SK-N-MC (cell line): ENCODE results near the gene ATP6V1F.
A peak's percentile ranks its signal among the peaks of the same experiment; 100 is the strongest.

Experiments used
- DNase-seq: peaks from one replicate; pipeline ENCODE4 v3.0.0-alpha.2; 2011; ENCODE audit warnings: low read depth, low spot score
- H3K27ac ChIP-seq: fragments of 200-600 bp; sonication (generic); 2 replicates; pipeline ENCODE4 v1.5.1; 2016; ENCODE audit warnings: mixed run types
- H3K36me3 ChIP-seq: fragments of 200-600 bp; sonication (generic); 2 replicates; pipeline ENCODE4 v1.6.1; 2017; ENCODE audit warnings: antibody characterized with exemption, low read length, mixed read lengths; ENCODE audit not compliant: insufficient read depth
- H3K4me3 ChIP-seq: fragments of 200-600 bp; sonication (generic); 2 replicates; pipeline ENCODE4 v1.5.1; 2016
- H3K9ac ChIP-seq: fragments of 200-600 bp; sonication (generic); 2 replicates; pipeline ENCODE4 v1.8.0; 2017; ENCODE audit warnings: mixed run types, mixed read lengths; ENCODE audit not compliant: insufficient read length
- H3K9me3 ChIP-seq: fragments of 200-600 bp; sonication (generic); 2 replicates; pipeline ENCODE4 v1.6.1; 2017; ENCODE audit warnings: low read depth, mild to moderate bottlenecking, antibody characterized with exemption, low read length, moderate library complexity, mixed read lengths
- EZH2 ChIP-seq: fragments of 200-600 bp; sonication (generic); IDR thresholded peaks from one replicate; pipeline ENCODE4 v1.6.1; 2017; ENCODE audit warnings: antibody characterized with exemption
- FOXP2 ChIP-seq: optimal IDR thresholded peaks from 2 replicates; pipeline ENCODE3; 2011; ENCODE audit warnings: mild to moderate bottlenecking, moderate library complexity; ENCODE audit not compliant: insufficient read depth; ENCODE audit errors: extremely low read length, control extremely low read depth
- POLR2AphosphoS5 ChIP-seq: IDR thresholded peaks from 2 replicates; pipeline ENCODE4 v1.6.1; 2012; ENCODE audit warnings: mild to moderate bottlenecking, low read depth, low read length, borderline replicate concordance

ATP6V1F gene, protein sequence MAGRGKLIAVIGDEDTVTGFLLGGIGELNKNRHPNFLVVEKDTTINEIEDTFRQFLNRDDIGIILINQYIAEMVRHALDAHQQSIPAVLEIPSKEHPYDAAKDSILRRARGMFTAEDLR

DNA sequence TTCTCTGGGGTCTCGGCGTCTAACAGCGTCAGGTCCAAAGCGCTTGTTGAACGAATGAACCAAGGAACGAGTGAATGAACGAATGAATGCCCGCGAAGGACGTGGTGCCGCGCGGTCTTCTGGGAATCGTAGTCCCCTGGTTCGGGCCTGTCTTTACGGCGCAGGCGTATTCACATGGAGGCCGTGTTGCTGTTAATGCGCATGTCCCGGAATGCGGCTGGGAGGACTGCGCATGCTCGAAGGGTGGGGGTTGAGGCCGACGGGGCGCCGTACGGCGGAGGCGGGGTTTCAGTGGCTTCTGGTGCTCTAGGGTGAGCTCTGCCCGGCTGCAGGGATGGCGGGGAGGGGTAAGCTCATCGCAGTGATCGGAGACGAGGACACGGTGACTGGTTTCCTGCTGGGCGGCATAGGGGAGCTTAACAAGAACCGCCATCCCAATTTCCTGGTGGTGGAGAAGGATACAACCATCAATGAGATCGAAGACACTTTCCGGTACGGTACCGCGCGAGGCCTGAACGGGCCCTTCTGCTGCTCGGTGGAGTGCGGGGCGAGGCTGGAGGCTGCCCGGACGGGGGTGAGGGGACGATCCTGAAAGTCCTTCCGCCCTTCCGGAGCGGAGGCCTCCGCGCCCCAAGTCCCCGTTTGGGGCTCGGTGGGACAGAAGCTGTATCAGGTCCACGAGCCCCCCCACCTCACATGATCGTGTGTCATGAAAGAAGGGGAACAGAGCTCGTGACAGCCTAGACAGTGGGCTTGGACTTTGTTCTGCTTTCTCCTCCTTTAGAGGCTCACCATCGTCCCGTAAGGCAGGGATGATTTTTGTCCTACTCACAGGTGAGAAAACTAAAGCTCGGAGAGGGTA lies at the start of gene ATP6V1F:
Gene ATP6V1F (plus strand): TSS at position 286 of the 862 bp plus-strand sequence. CDS start 49 bp downstream, at position 335.
- peak within 1 kb of the TSS; percentile 80 for H3K9ac ChIP-seq
- H3K4me3 ChIP-seq, result peak within 1 kb of the TSS; percentile 97
- no peaks in the 10 kb centered on the region for H3K9me3 ChIP-seq
- DNase-seq, result peak; percentile 94
- H3K36me3 ChIP-seq, result no peaks in the 10 kb centered on the region; the same call in 1 of the 2 replicates
- H3K27ac ChIP-seq, result peak within 1 kb of the TSS; percentile 69; the same call in 1 of the 2 replicates
- no peak for TF ChIP-seq EZH2
- TF ChIP-seq POLR2AphosphoS5, result peak; percentile 96
- TF ChIP-seq FOXP2, result no peak

DNA sequence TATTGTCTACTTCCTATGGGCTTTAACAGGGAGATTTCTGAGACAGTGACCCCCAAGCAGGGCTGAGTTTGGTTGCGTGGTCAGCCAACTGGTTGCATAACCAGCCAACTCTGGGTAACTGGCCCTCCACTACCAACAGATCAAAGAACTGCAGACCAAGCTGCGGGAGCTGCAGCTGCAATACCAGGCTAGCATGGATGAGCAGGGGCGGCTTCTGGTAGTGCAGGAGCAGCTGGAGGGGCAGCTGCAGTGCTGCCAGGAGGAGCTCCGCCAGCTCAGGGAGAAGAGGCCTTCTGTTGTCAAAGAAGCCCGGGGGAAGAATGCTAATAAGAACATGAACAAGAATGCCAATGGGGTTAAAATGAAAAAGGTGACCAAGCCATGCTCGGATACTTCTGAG lies 48.2 kb upstream of the ATP6V1F start:
- DNase-seq, result no peak
- Histone ChIP-seq H3K4me3 (no peak overlapping the region), H3K36me3 (no peaks in the 10 kb centered on the region), H3K9ac (no peak overlapping the region), H3K9me3 (no peaks in the 10 kb centered on the region), H3K27ac (no peak overlapping the region)
- TF ChIP-seq POLR2AphosphoS5 (no peak), FOXP2 (no peak), EZH2 (no peak)

DNA sequence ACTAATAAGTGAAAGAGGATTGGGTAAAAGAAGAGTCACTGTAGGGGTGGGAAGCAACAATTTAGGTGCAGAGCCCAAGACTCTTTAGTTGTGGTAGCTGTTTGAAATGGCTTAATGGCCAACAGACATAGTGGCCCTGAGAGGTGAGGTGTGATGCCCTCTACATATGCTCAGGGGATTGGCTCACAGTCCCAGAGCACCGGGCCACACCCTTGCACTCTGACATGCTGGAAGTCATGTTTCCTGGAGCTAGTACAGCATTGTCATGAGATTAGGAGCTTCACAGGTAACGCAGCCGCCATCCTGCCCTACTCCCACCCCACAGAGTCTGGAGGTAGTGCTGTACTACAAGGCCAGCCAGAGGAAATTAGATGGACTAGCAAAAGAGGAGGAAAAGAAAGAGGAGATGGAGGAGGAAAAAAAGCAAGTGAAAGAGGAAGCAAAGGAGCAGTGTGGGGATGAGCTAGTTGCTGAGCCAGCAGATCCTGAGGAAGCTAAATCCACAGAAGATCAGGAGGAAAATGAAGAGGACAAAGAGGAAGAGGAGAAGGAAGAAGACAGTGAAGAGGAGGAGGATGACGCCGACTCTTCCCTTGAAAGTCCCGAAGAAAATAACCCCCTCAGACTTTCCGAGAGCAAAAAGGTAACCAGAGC lies 47.2 kb upstream of the ATP6V1F start:
- no peak overlapping the region for H3K27ac ChIP-seq
- no peaks in the 10 kb centered on the region for H3K36me3 ChIP-seq
- no peaks in the 10 kb centered on the region for H3K9me3 ChIP-seq
- H3K4me3 ChIP-seq, result no peak overlapping the region
- no peak for TF ChIP-seq POLR2AphosphoS5
- TF ChIP-seq FOXP2, result no peak
- TF ChIP-seq EZH2, result no peak
- DNase-seq, result no peak
- H3K9ac ChIP-seq, result no peak overlapping the region

DNA sequence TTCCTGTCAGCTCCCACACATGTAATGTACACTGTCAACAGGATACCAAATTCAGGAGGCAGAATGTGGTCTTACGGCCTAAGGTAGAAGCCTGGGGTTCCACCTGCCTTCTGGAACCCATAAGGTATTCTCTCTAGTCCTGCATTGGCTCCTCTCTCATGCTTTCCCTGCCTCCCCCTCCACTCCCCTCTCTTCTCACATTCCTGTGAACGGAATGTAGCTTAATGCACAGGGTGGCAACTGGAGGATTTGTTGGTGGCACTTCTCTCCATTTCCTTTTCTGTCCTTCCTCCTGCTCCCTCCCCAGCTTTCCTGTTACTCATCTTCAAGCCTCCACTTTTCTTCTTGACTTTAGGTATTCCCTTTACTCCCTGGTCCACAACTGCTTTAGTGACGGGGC lies 44.0 kb upstream of the ATP6V1F start:
- DNase-seq, result no peak
- no peak overlapping the region for H3K4me3 ChIP-seq
- no peak overlapping the region for H3K9ac ChIP-seq
- no peak for TF ChIP-seq FOXP2
- no peak for TF ChIP-seq POLR2AphosphoS5
- no peak for TF ChIP-seq EZH2
- no peaks in the 10 kb centered on the region for H3K9me3 ChIP-seq
- no peak overlapping the region for H3K27ac ChIP-seq
- H3K36me3 ChIP-seq, result no peaks in the 10 kb centered on the region

DNA sequence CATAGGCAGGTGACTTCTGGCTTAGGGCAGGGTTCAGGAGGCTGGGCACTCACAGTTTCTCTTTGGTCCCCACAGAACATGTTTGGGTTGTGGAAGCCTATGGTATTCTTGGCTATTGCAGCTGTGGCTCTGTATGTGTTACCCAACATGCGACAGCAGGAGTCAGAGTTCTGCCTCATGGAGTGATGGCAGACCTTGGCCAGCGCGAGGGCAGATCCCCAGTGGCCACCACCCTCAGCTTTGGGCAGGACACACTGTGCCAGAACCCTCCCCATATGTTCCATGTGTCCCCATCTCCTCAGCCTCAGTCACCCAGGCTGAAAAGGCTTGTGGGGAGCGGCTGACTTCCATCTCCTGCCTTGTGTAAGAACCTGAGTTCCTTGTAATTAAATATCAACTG lies 40.9 kb upstream of the ATP6V1F start:
- Histone ChIP-seq H3K4me3 (no peak overlapping the region), H3K9ac (no peak overlapping the region), H3K36me3 (no peaks in the 10 kb centered on the region), H3K27ac (no peak overlapping the region), H3K9me3 (no peaks in the 10 kb centered on the region)
- DNase-seq, result no peak
- no peak for TF ChIP-seq POLR2AphosphoS5
- TF ChIP-seq EZH2, result no peak
- no peak for TF ChIP-seq FOXP2

DNA sequence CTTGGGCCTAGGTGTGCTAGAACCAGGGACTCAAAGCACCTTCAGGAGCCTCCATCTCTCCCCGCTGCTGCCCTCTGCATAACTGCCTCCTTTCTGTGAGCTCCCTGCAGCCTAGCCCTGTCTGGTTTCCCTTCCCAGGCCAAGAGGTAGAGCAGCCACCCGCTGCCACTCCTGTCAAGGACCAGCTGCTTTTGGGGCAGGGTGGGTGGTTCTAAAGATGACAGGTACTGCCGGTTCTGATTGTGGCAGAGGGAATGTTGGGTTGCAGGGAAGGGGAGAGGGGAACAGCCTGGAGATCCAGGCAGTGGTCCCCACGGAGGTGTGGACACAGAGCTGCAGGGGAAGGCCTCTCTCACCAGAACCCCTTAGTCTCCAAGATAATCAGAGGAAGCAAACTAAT lies 36.1 kb upstream of the ATP6V1F start:
- Histone ChIP-seq H3K36me3 (no peaks in the 10 kb centered on the region), H3K27ac (no peak overlapping the region), H3K4me3 (no peak overlapping the region), H3K9ac (no peak overlapping the region), H3K9me3 (no peaks in the 10 kb centered on the region)
- no peak for DNase-seq
- TF ChIP-seq EZH2, result no peak
- TF ChIP-seq FOXP2, result no peak
- TF ChIP-seq POLR2AphosphoS5, result no peak

DNA sequence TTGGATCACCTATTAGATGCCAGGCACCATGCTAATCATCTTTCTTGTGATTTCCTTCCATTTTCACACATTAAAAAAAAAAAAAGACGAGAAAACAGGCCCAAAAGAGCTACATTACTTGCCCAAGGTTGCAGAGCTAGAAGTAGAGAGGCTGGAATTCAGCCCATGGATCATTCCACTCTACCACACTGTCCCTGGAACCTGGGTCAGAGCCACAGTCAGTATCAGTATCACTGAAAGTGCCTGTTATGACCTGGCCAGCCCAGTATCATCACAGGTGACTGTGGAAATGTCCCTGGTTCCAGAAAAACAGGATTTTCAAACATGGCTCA lies 35.8 kb upstream of the ATP6V1F start:
- no peak overlapping the region for H3K9ac ChIP-seq
- H3K27ac ChIP-seq, result no peak overlapping the region

DNA sequence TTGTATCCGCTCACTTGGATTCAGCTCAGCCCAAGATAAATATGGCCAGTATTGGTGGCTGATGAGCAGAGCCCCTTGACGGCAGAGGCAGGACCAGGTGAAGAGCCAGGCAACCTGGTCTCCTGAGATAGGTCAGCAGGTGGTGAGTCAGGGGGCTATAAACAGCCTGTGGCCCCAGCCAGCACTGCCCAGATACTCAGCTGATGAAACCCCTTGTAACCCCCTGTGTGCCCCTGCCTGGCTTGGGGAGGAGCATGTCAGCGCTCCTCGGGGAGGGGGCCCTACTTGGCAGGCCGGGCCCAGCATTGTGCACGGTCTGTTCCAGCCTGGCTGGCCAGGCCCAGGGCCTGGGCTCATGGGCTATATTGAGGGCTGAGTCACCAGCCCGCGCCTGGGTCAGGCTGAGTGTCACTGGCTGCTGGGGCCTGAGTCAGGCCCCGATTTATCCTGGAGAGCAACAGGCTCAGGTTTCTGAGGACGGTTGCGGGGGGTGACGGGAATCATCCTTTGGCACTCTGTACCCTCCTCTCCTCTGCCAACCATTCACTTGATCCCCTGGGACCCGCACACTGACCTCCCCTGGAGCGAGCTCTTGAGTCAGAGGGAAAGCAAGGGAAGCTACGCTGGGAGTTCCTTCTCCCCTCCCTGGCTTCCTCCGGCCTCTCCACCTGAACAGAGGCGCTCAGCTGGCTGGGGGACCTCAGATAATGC lies 35.3 kb upstream of the ATP6V1F start:
- Histone ChIP-seq H3K9me3 (no peaks in the 10 kb centered on the region), H3K36me3 (no peaks in the 10 kb centered on the region), H3K27ac (no peak overlapping the region), H3K9ac (no peak overlapping the region), H3K4me3 (no peak overlapping the region)
- no peak for DNase-seq
- TF ChIP-seq POLR2AphosphoS5 (no peak), FOXP2 (no peak), EZH2 (no peak)

More for the DNA sequence above, 35.8 kb upstream of the ATP6V1F start:
- no peaks in the 10 kb centered on the region for H3K36me3 ChIP-seq
- TF ChIP-seq EZH2 (no peak), POLR2AphosphoS5 (no peak), FOXP2 (no peak)
- H3K9me3 ChIP-seq, result no peaks in the 10 kb centered on the region
- H3K4me3 ChIP-seq, result no peak overlapping the region
- DNase-seq, result no peak
